Activated naive CD8-positive, alpha-beta T cell treated with anti-CD3 and anti-CD28 coated beads, Interleukin-2, amount 10 ng/mL, durations not matched to agents 7 days and 5 days (primary cell): ENCODE data around the gene RHOH. TPM values are rescaled to one million over a fixed set of nuclear protein-coding genes. Genes with fewer than 3 reads are reported as not detected.
"Not testable (repeated sequence)": the region's sequence is repeated elsewhere in the genome, so short reads cannot be mapped to it uniquely, and the experiment has no call there.

ENCODE experiments used
- ATAC-seq: fragments of 150-1000 bp; cut with Tn5 transposase; one replicate; pipeline ENCODE4 v1.10.0; 2021; ENCODE audit warnings: low read depth, moderate library complexity
- POLR2A ChIA-PET: fragments of 350-600 bp; sonication (Branson Sonifier 250); formaldehyde crosslinking; loops from one replicate; lab custom pipeline; 2021; ENCODE audit warnings: antibody characterized with exemption; lab: Charles Lee
- DNase-seq: peaks from one replicate; pipeline ENCODE4 v3.0.0; 2021
- H3K27ac Mint-ChIP-seq: one replicate; pipeline ENCODE4 v1.8.0; 2022; ENCODE audit warnings: mild to moderate bottlenecking, mixed read lengths
- H3K27me3 Mint-ChIP-seq: one replicate; pipeline ENCODE4 v1.8.0; 2022; ENCODE audit warnings: mild to moderate bottlenecking, moderate library complexity, mixed read lengths
- H3K36me3 Mint-ChIP-seq: one replicate; pipeline ENCODE4 v1.8.0; 2021; ENCODE audit warnings: mild to moderate bottlenecking, mixed read lengths
- H3K4me1 Mint-ChIP-seq: one replicate; pipeline ENCODE4 v1.8.0; 2021; ENCODE audit warnings: mixed read lengths
- H3K4me3 Mint-ChIP-seq: one replicate; pipeline ENCODE4 v1.8.0; 2022; ENCODE audit warnings: mild to moderate bottlenecking, moderate library complexity, mixed read lengths
- H3K9me3 Mint-ChIP-seq: one replicate; pipeline ENCODE4 v1.8.0; 2021; ENCODE audit warnings: mixed read lengths
- total RNA-seq, 2 experiments: library from RNA; stranded (reverse); gene quantifications; one replicate each; pipeline ENCODE4 v1.2.3, GENCODE V29; 2021

Gene RHOH
- total RNA-seq, 2 experiments from 2014 or later, result 187 to 190 TPM

DNA sequence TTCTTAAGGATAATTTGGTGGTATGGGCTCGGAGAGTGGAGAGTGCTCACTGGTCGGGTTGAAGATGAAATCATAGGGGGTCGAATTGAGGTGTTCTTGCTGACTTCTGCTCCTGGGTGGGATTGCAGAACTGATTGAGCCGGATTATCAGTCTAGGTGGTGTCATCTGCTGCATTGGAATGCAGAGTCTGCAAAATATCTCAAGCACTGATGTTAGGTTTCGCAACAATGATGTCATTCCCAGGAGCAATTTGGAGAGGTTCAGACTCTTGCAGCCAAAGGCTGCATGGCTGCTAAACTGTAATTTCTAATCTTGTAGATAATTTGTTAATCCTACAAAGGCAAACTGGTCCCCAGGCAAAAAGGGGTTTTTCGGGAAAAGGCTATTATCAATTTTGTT lies 67.7 kb downstream of the RHOH start:
- POLR2A ChIA-PET, result interaction anchor here (1.0 to 2.1 kb wide), 5 partner anchors 8 to 43 kb away, joined by 3 to 8 read pairs (median 7); no protein-coding TSS in a partner anchor
- H3K36me3 Mint-ChIP-seq, result no peaks in the 10 kb centered on the region
- DNase-seq (no peak), ATAC-seq (no peak)
- H3K27ac Mint-ChIP-seq, result peak overlapping the region; percentile 96
- H3K9me3 Mint-ChIP-seq, result peaks cover 2% of the 10 kb centered on the region
- no peak overlapping the region for H3K4me3 Mint-ChIP-seq
- H3K27me3 Mint-ChIP-seq, result no peaks in the 10 kb centered on the region
- peaks cover 41% of the 10 kb centered on the region for H3K4me1 Mint-ChIP-seq

DNA sequence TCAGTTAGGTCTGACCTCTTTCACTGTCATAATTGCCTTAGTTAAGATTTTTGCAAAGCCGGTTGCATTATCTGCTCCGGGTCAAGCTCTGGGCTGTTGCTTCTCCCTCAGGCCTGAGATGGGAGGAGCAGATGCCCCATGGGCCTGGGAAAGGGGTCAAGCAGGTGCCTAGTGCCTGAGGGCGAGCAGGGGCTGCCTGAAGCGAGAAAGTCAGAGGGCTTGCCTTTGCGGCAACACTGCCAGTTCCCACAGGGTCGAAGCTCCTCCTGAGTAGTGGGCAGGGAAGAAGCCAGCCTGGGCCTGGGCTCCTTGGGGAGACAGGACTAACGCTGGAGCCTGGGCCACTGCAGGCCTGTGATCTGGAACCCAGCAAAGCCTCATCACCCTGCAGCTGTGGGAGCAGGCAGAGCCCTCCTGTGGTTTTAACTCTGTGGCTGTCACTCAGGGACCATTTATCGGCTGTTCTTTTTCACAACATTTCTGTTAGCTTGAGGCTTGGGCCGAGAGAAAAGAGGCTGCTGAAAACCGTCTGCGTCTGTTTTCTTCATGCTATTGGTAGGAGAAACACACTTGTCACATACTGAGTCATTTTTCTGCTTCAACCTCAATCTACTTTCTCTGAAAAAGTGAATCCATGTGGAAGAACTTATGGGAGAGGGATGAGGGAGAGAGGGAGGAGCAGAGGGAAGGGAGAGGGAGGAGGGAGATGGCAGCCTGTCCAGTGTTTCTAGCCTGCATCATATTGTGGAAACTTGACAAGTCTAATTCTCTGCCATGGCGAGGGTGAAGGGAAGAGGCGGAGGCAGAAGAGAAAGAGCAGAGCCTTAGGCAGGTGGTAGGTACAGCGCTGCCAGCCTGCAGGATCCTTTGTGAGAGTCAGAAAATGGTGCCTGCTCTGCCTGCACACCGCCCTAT lies 68.4 kb downstream of the RHOH start:
- no peaks in the 10 kb centered on the region for H3K36me3 Mint-ChIP-seq
- POLR2A ChIA-PET, result interaction anchor here (0.6 to 2.1 kb wide), 9 partner anchors 9 to 168 kb away, joined by 3 to 8 read pairs (median 5); no protein-coding TSS in a partner anchor

DNA sequence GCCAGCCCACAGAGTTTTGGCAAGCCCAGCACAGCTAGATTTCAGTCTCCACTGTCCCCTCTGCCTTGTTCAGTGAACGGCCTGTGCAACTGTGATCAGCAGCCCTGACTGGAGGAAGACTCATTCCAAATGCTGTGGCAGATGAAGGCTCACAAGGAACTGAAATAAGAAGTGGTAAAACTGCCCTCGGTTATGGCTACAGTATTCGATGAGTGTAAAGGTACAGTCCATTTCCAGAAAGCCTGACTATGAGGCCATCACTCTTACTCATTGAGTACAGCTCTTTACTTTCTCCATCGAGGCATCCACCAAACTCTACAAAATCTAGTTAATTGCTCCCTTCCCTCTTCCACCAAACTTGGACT lies 69.1 kb downstream of the RHOH start:
- Mint-ChIP-seq H3K27ac (peak overlapping the region; percentile 96), H3K27me3 (no peaks in the 10 kb centered on the region), H3K9me3 (peaks cover 2% of the 10 kb centered on the region), H3K36me3 (no peaks in the 10 kb centered on the region), H3K4me3 (peak overlapping the region; percentile 85), H3K4me1 (peaks cover 38% of the 10 kb centered on the region)
- POLR2A ChIA-PET, result interaction anchor here (0.6 to 2.1 kb wide), 8 partner anchors 9 to 168 kb away, joined by 3 to 8 read pairs (median 5); no protein-coding TSS in a partner anchor
- no peak for ATAC-seq
- no peak for DNase-seq

More for the DNA sequence above, 68.4 kb downstream of the RHOH start:
- Mint-ChIP-seq H3K4me3 (peak overlapping the region; percentile 85), H3K4me1 (peaks cover 39% of the 10 kb centered on the region), H3K9me3 (peaks cover 2% of the 10 kb centered on the region), H3K27me3 (no peaks in the 10 kb centered on the region), H3K27ac (peak overlapping the region; percentile 96)
- DNase-seq (peak; percentile 68), ATAC-seq (peak; percentile 87)

DNA sequence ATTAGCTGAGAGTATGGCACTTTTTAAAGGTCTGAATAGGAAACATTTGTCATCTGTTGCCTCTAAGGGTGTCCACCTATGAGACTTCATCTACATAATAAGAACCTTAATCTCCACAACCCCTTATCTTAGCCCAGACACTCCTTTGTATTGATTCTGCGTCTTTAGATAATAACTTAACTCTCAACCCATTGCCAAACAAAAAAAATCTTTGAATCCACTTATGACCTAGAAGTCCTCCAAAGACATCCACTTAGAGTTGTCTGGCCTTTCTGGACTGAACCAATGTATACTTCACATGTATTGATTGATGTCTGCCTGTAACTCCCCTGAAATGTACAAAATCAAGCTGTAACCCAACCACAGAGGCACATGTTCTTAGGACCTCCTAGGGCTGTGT lies 72.3 kb downstream of the RHOH start:
- POLR2A ChIA-PET, result interaction anchor here (0.6 to 1.2 kb wide), 4 partner anchors 9 to 68 kb away, joined by 3 to 4 read pairs (median 3); no protein-coding TSS in a partner anchor
- Mint-ChIP-seq H3K4me1 (peaks cover 31% of the 10 kb centered on the region), H3K27me3 (no peaks in the 10 kb centered on the region)

DNA sequence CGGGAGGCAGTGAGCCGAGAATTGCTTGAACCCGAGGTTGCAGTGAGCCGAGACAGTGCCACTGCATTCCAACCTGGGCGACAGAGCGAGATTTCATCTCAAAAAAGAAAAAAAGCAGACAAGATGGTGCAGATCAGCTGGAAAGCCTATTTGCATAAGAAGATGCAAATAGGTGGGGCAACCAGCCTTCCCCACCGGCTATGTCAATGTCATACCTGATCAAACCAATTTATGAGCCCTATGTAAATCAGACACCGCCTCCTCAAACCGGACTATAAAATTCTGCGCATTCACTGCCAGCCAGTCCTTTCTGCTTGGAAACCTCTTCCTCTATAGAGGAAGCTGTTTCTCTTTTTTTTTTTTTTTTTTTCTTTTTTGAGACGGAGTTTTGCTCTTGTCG lies 73.8 kb downstream of the RHOH start:
- Mint-ChIP-seq H3K4me1 (peaks cover 32% of the 10 kb centered on the region), H3K9me3 (no peaks in the 10 kb centered on the region), H3K27me3 (no peaks in the 10 kb centered on the region), H3K4me3 (no peak overlapping the region), H3K36me3 (no peaks in the 10 kb centered on the region), H3K27ac (no peak overlapping the region)
- POLR2A ChIA-PET, result interaction anchor here (1.0 kb wide), 1 partner anchor 14 kb away, joined by 3 read pairs; no protein-coding TSS in a partner anchor
- no peak for DNase-seq
- no peak for ATAC-seq

More for the DNA sequence above, 72.3 kb downstream of the RHOH start:
- Mint-ChIP-seq H3K9me3 (no peaks in the 10 kb centered on the region), H3K36me3 (no peaks in the 10 kb centered on the region), H3K4me3 (no peak overlapping the region), H3K27ac (no peak overlapping the region)
- no peak for DNase-seq
- ATAC-seq, result no peak

DNA sequence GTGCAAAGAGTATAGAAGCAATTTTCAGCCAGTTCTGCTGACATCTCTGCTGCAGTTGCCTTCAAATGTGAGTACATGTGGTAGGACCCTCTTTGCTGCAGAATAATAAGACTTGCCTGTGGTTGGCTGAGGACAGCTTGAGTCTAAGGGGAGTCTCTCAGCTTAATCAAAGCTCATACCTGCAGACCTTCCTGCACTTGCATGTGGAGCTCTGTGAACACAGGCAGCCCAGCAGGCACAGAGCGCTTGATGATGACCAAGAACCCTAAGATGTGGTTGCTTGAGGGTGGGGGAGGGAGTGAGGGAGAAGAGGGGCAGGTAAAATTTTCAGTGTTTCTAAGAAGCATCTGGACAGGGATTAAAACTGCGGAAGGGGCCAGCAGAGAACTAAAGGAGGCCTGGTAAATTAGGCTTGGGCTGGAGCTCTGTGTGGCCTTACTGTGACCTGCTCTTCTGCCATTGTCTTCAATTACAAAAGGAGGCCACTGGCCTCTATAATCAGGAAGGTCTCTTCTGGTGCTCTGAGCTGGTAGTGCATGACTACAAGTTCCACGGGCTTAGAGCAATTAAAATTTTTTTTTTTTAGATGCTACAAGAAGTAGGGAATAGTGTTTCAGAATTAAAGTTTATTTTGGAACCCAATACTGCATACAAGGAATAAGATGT lies 78.4 kb downstream of the RHOH start:
- peak overlapping the region; percentile 26 for H3K4me3 Mint-ChIP-seq
- POLR2A ChIA-PET, result interaction anchor here (0.6 to 2.1 kb wide), 8 partner anchors 9 to 81 kb away, joined by 3 to 9 read pairs (median 4); no protein-coding TSS in a partner anchor
- no peaks in the 10 kb centered on the region for H3K9me3 Mint-ChIP-seq
- H3K4me1 Mint-ChIP-seq, result peaks cover 24% of the 10 kb centered on the region
- no peaks in the 10 kb centered on the region for H3K36me3 Mint-ChIP-seq
- H3K27me3 Mint-ChIP-seq, result no peaks in the 10 kb centered on the region
- H3K27ac Mint-ChIP-seq, result peak overlapping the region; percentile 78
- DNase-seq (no peak), ATAC-seq (peak; percentile 83)

DNA sequence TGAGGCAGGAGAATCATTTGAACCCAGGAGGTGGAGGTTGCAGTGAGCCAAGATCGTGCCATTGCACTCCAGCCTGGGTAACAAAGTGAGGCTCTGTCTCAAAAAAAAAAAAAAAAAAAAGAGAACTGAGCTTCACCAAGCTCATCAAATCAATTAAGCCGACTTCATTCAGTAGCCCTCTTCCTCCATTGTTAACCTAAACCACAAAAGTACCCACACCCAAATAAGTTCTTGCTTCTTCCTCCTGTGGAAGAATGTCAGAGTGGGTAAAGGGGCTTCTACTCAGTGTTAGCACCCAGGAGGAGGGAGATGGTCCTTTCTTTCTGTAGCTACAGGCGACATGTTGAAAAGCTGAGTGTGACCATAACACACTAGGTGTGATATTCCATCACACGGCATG lies 79.7 kb downstream of the RHOH start:
- no peak for ATAC-seq
- POLR2A ChIA-PET, result interaction anchor here (0.6 to 2.1 kb wide), 2 partner anchors 25 to 32 kb away, joined by 3 to 6 read pairs; no protein-coding TSS in a partner anchor
- H3K4me3 Mint-ChIP-seq, result no peak overlapping the region
- peaks cover 2% of the 10 kb centered on the region for H3K9me3 Mint-ChIP-seq
- no peak overlapping the region for H3K27ac Mint-ChIP-seq
- H3K27me3 Mint-ChIP-seq, result no peaks in the 10 kb centered on the region
- H3K36me3 Mint-ChIP-seq, result peaks cover 2% of the 10 kb centered on the region
- no peak for DNase-seq
- H3K4me1 Mint-ChIP-seq, result peaks cover 34% of the 10 kb centered on the region

DNA sequence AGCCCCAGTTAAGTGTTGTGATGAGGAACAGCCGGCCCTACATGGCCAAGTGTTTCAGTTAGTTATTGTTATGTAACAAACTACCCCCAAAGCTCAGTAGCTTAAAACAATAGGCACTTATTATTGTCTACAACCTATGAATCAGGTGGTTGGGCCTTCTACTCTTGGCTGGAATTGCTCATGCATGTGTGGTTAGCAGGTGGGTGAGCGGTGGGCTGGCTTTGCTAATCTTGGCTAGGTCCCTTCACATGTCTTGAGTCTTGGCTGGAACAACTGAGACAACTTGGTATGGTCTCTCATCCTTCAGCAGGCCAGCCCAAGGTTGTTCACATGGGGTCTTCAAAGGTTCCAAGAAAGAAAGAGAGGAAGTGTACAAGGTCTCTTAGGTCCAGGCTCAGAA lies 83.8 kb downstream of the RHOH start:
- ATAC-seq (peak; percentile 2), DNase-seq (no peak)
- peaks cover 44% of the 10 kb centered on the region for H3K4me1 Mint-ChIP-seq
- H3K36me3 Mint-ChIP-seq, result peaks cover 9% of the 10 kb centered on the region
- POLR2A ChIA-PET, result interaction anchor here (0.8 kb wide), 1 partner anchor 29 kb away, joined by 4 read pairs; no protein-coding TSS in a partner anchor
- peaks cover 6% of the 10 kb centered on the region for H3K9me3 Mint-ChIP-seq
- H3K4me3 Mint-ChIP-seq, result no peak overlapping the region
- peak overlapping the region; percentile 62 for H3K27ac Mint-ChIP-seq
- H3K27me3 Mint-ChIP-seq, result no peaks in the 10 kb centered on the region

DNA sequence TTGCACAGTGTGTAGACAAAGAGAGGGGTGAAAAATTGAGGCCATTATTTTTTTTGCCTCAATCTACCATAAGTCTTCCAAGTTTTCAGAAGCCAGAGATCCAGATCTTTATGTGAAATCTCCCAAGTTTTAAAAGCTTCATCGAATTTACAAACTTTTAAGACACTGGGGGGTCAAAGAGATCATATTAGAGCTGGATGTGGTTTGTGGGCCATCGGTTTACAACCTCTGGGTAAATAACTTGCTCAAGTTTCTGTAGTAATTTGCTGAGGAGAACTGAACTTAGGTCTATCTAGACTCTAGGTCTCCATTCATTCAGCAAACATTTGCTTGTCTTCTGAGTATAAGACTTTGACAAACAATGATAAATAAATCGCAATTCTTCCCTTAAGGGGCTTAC lies 84.3 kb downstream of the RHOH start:
- H3K27ac Mint-ChIP-seq, result peak overlapping the region; percentile 75
- H3K36me3 Mint-ChIP-seq, result peaks cover 9% of the 10 kb centered on the region
- ATAC-seq, result no peak
- H3K9me3 Mint-ChIP-seq, result peaks cover 6% of the 10 kb centered on the region
- no peaks in the 10 kb centered on the region for H3K27me3 Mint-ChIP-seq
- H3K4me3 Mint-ChIP-seq, result peak overlapping the region; percentile 50
- DNase-seq, result no peak
- POLR2A ChIA-PET, result interaction anchor here (0.7 to 0.8 kb wide), 2 partner anchors 27 to 28 kb away, joined by 3 to 4 read pairs; no protein-coding TSS in a partner anchor
- peaks cover 40% of the 10 kb centered on the region for H3K4me1 Mint-ChIP-seq

DNA sequence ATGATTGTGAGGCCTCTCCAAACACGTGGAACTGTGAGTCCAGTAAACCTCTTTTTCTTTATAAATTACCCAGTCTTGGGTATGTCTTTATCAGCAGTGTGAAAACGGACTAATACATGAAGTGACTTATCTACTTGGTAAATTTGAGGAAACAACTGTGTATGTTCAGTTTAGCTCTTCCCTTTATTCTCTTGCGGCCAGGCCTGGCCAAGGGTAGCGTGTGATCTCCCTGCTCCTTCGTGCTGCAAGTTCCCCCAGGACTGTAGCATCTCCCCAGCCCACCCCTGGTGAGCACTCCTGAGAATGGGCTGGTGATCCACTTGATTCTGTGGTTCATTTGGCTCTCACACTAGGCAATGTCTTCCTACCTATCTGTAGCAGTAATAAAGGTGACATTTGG lies 85.1 kb downstream of the RHOH start:
- peaks cover 36% of the 10 kb centered on the region for H3K4me1 Mint-ChIP-seq
- DNase-seq (no peak), ATAC-seq (no peak)
- peak overlapping the region; percentile 50 for H3K4me3 Mint-ChIP-seq
- no peaks in the 10 kb centered on the region for H3K27me3 Mint-ChIP-seq
- POLR2A ChIA-PET, result interaction anchor here (0.7 to 1.6 kb wide), 4 partner anchors 17 to 43 kb away, joined by 3 to 4 read pairs (median 3); no protein-coding TSS in a partner anchor
- peaks cover 9% of the 10 kb centered on the region for H3K36me3 Mint-ChIP-seq
- H3K27ac Mint-ChIP-seq, result peak overlapping the region; percentile 85
- peaks cover 6% of the 10 kb centered on the region for H3K9me3 Mint-ChIP-seq

DNA sequence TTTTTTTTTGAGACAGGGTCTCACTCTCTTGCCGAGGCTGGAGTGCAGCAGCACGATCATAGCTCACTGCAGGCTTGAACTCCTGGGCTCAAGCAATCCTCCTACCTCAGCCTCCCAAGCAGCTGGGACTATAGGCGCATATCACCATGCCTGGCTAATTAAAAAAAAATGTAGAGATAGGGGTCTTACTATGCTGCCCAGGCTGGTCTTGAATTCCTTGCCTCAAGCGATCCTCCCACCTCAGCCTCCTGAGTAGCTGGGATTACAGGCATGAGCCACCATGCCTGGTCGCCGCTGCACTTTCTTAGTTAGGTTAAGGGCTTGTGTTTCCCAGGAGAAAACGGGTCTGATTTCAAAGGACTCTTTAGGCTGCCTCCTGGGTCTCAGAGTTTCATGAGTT lies 86.0 kb downstream of the RHOH start:
- Mint-ChIP-seq H3K27ac (peak overlapping the region; percentile 89), H3K4me3 (peak overlapping the region; percentile 64), H3K4me1 (peaks cover 38% of the 10 kb centered on the region)
- POLR2A ChIA-PET, result interaction anchor here (0.9 to 1.9 kb wide), 5 partner anchors 18 to 52 kb away, joined by 3 to 8 read pairs (median 4); no protein-coding TSS in a partner anchor
- H3K36me3 Mint-ChIP-seq, DNase-seq, H3K27me3 Mint-ChIP-seq, H3K9me3 Mint-ChIP-seq, ATAC-seq: not testable (repeated sequence)

DNA sequence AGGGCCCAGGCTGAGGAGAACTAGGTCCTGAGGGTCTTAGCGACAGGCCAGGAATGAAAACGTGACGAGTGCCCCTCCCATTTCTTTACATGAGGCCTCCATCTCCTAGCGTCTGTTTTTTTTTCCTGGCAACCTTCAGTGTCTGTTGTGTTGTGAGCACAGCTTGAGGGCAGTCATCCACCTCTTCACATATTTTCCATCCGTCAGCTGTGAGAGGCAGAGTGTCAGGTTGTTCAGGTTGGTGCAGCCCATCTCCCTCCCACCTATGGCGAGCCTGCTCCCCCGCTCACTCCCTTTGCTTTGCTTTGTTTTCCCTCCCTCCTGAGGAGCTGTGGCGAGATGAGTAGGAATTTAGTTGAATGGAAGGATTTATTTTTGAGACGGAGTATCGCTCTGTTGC lies 86.6 kb downstream of the RHOH start:
- POLR2A ChIA-PET, result interaction anchor here (0.5 to 1.9 kb wide), 15 partner anchors 8 to 88 kb away, joined by 3 to 9 read pairs (median 5); no protein-coding TSS in a partner anchor
- peaks cover 9% of the 10 kb centered on the region for H3K36me3 Mint-ChIP-seq
- peak overlapping the region; percentile 89 for H3K27ac Mint-ChIP-seq
- H3K27me3 Mint-ChIP-seq, result no peaks in the 10 kb centered on the region
- H3K4me1 Mint-ChIP-seq, result peaks cover 38% of the 10 kb centered on the region
- peak; percentile 31 for ATAC-seq
- DNase-seq, result no peak
- H3K4me3 Mint-ChIP-seq, result peak overlapping the region; percentile 64
- peaks cover 6% of the 10 kb centered on the region for H3K9me3 Mint-ChIP-seq
